Mesendoderm (in vitro differentiated cells): ENCODE results near the gene IL2.

ENCODE experiments used
- DNase-seq: peaks from one replicate; pipeline ENCODE4 v3.0.0; 2013
- H2AK5ac ChIP-seq: 2 replicates; pipeline ENCODE4 v1.6.1; 2013; ENCODE audit warnings: low read length, inconsistent platforms
- H2BK120ac ChIP-seq: 2 replicates; pipeline ENCODE4 v1.6.1; 2013; ENCODE audit warnings: low read depth, mild to moderate bottlenecking, low read length, moderate library complexity, mixed read lengths
- H2BK15ac ChIP-seq: replicated peaks from 2 replicates; pipeline ENCODE4 v1.6.1; 2013; ENCODE audit warnings: low read depth, mild to moderate bottlenecking, moderate library complexity
- H2BK5ac ChIP-seq: 2 replicates; pipeline ENCODE4 v1.6.1; 2013; ENCODE audit warnings: low read length, inconsistent platforms
- H3K18ac ChIP-seq: 2 replicates; pipeline ENCODE4 v1.6.1; 2013; ENCODE audit warnings: mild to moderate bottlenecking, low read length, mixed read lengths
- H3K23ac ChIP-seq: one replicate; pipeline ENCODE4 v1.6.1; 2013; ENCODE audit warnings: low read length
- H3K27ac ChIP-seq: 2 replicates; pipeline ENCODE4 v1.5.1; 2013; ENCODE audit warnings: low read depth, mild to moderate bottlenecking, inconsistent platforms, low read length, moderate library complexity
- H3K27me3 ChIP-seq: 2 replicates; pipeline ENCODE4 v1.6.1; 2013; ENCODE audit warnings: low read length, control low read depth, mild to moderate bottlenecking, inconsistent platforms; ENCODE audit not compliant: insufficient read depth, poor library complexity
- H3K36me3 ChIP-seq: 2 replicates; pipeline ENCODE4 v1.6.1; 2013; ENCODE audit warnings: low read length, inconsistent platforms; ENCODE audit not compliant: control insufficient read depth, insufficient read depth
- H3K4ac ChIP-seq: one replicate; pipeline ENCODE4 v1.6.1; 2013; ENCODE audit warnings: low read depth, mild to moderate bottlenecking, low read length, moderate library complexity
- H3K4me1 ChIP-seq: 2 replicates; pipeline ENCODE4 v1.6.1; 2013; ENCODE audit warnings: low read depth, low read length, inconsistent platforms; ENCODE audit not compliant: control insufficient read depth
- H3K4me2 ChIP-seq: 2 replicates; pipeline ENCODE4 v1.6.1; 2013; ENCODE audit warnings: low read length
- H3K4me3 ChIP-seq: 2 replicates; pipeline ENCODE4 v1.5.1; 2013; ENCODE audit warnings: mild to moderate bottlenecking, low read length
- H3K56ac ChIP-seq: one replicate; pipeline ENCODE4 v1.6.1; 2013; ENCODE audit warnings: low read length
- H3K79me1 ChIP-seq: 2 replicates; pipeline ENCODE4 v1.6.1; 2013; ENCODE audit warnings: low read length, inconsistent platforms
- H3K79me2 ChIP-seq: 2 replicates; pipeline ENCODE4 v1.6.1; 2013; ENCODE audit warnings: mild to moderate bottlenecking, low read length; ENCODE audit not compliant: control insufficient read depth, insufficient read depth
- H3K9ac ChIP-seq: 2 replicates; pipeline ENCODE4 v1.6.1; 2013; ENCODE audit warnings: low read length, inconsistent platforms
- H4K5ac ChIP-seq: one replicate; pipeline ENCODE4 v1.6.1; 2013; ENCODE audit warnings: low read length
- H4K8ac ChIP-seq: one replicate; pipeline ENCODE4 v1.6.1; 2013; ENCODE audit warnings: low read depth, mild to moderate bottlenecking, control low read depth, low read length, moderate library complexity
- WGBS: extraction: QIAGEN DNeasy Blood & Tissue Kit; methylation state at CpG from one replicate; pipeline ENCODE4 v1.1.7; 2013; ENCODE audit warnings: low lambda C conversion rate, missing lambda C conversion rate; ENCODE audit not compliant: insufficient coverage; ENCODE audit errors: extremely low coverage; 5-methylcytosine and 5-hydroxymethylcytosine counted together

Gene IL2

DNA sequence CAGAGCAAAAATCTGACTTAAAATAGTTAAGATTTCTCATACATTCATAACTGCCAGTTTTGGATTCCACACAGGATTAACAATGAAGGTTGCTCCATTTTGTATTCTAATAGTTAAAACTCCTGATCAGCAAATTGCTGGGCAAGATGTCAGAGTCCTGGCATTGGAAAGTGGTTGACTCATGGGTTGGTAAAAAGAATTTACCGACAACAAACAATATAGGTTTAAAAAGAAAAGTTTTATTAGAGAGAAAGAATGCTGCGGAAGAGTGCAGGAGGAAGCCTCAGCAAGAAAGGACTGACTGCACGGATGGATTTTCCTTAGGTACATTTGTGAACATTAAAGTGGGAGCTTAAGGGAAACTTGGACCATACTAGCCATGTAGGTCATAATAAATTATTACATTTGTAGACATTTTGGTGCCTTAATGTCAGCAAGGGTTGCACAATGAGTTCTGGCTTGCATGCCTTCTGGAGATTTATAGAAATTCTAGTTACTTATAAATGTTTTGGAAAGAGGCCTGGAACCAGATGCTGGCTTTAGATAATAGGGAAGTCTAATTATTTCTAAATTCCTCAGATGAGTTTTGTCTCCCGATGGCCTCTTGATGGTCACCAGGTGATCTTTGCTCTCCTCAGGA lies 25.4 kb upstream of the IL2 start:
- no peak overlapping the region for H4K5ac ChIP-seq
- H3K18ac ChIP-seq = no peak overlapping the region
- H2AK5ac ChIP-seq = no peak overlapping the region
- no CpG with 5 or more reads among the region's 4 CpGs for WGBS
- H2BK5ac ChIP-seq = no peak overlapping the region
- H3K27me3 ChIP-seq = no peaks in the 10 kb centered on the region
- H3K4me2 ChIP-seq = no peak overlapping the region
- no peak overlapping the region for H4K8ac ChIP-seq
- no peak overlapping the region for H2BK15ac ChIP-seq
- no peak overlapping the region for H3K4ac ChIP-seq
- H3K56ac ChIP-seq = no peak overlapping the region
- H3K9ac ChIP-seq = no peak overlapping the region
- no peaks in the 10 kb centered on the region for H3K79me1 ChIP-seq
- H3K79me2 ChIP-seq = no peaks in the 10 kb centered on the region
- no peak overlapping the region for H3K27ac ChIP-seq
- no peaks in the 10 kb centered on the region for H3K36me3 ChIP-seq
- DNase-seq = no peak
- no peak overlapping the region for H3K23ac ChIP-seq
- H2BK120ac ChIP-seq = no peak overlapping the region
- no peaks in the 10 kb centered on the region for H3K4me1 ChIP-seq
- no peak overlapping the region for H3K4me3 ChIP-seq

DNA sequence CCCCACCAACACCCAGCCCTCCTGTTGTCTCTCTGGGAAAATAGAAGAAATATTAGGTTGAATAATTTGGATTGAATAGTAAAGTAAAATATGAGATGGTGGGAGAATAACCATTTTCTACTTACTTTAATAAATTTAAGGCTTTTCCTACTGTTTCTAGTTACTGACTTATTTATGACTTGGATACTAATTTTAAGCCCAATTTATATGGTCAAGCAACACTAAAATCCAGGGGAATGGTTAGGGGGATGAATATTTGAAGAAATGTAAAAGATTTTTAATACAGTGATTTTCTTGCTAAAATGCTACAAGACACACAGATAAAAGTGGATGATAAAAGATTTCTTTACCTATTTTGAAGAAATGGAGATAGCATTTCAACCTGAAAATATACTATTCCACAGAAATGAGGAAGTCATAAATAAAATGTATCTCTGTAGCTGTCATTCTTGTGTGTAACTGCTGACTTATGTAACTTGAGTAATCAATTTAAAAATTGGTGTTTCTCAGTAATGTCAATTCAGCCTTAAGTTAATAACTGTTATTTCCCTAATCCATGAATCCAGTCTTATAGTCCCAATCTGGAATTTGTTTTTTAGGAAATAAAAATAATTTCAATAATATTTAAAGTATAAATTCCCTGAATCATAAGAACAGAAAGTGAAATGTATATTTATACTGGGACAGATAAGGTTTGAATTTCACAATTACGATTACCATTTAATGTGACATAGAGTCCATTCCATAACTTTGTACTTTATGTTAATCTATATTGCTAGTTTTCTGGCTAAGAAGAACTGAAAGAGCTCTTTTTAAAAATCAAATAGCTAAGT lies 24.3 kb upstream of the IL2 start:
- Histone ChIP-seq H3K4me2 (no peak overlapping the region), H2AK5ac (no peak overlapping the region), H3K36me3 (no peaks in the 10 kb centered on the region), H3K9ac (no peak overlapping the region), H3K79me2 (no peaks in the 10 kb centered on the region), H3K4me1 (no peaks in the 10 kb centered on the region), H3K27me3 (no peaks in the 10 kb centered on the region), H4K8ac (no peak overlapping the region), H2BK120ac (no peak overlapping the region), H4K5ac (no peak overlapping the region), H3K23ac (no peak overlapping the region), H3K79me1 (no peaks in the 10 kb centered on the region), H3K56ac (no peak overlapping the region), H3K4me3 (no peak overlapping the region), H2BK15ac (no peak overlapping the region), H2BK5ac (no peak overlapping the region), H3K18ac (no peak overlapping the region), H3K27ac (no peak overlapping the region), H3K4ac (no peak overlapping the region)
- no CpG with 5 or more reads among the region's 1 CpG for WGBS
- no peak for DNase-seq

DNA sequence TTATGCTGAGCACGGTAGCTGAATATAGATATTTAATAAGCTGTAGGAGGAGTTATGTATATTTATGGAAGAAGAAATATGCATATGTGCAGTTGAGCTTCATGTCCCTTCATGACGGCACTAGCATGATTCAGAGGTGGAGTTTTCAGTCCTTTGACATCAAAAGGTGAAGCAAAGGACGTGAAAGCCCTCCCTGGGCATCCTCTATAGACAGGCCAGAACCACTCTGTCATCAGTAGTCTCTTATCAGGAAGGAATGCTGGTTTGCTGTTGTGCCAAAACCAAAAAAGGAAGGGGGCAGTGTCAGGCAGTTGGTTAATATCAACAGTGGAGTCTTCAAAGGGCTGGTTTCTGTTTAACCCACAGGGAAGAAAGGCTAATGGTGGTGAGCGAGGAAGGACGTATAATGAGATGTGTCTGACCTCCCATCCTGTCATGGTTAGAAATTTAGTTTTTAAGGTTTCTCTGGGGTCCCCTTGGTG lies 23.5 kb upstream of the IL2 start:
- no peaks in the 10 kb centered on the region for H3K79me2 ChIP-seq
- no peak overlapping the region for H3K56ac ChIP-seq
- H4K5ac ChIP-seq = no peak overlapping the region
- no peak overlapping the region for H3K4me3 ChIP-seq
- H3K4ac ChIP-seq = no peak overlapping the region
- H3K4me1 ChIP-seq = no peaks in the 10 kb centered on the region
- WGBS = no CpG with 5 or more reads among the region's 5 CpGs
- H3K27me3 ChIP-seq = no peaks in the 10 kb centered on the region
- H2BK5ac ChIP-seq = no peak overlapping the region
- H2BK15ac ChIP-seq = no peak overlapping the region
- H3K18ac ChIP-seq = no peak overlapping the region
- H2AK5ac ChIP-seq = no peak overlapping the region
- H3K9ac ChIP-seq = no peak overlapping the region
- H3K36me3 ChIP-seq = no peaks in the 10 kb centered on the region
- no peak overlapping the region for H4K8ac ChIP-seq
- peak; percentile 62 for DNase-seq
- H2BK120ac ChIP-seq = no peak overlapping the region
- no peak overlapping the region for H3K27ac ChIP-seq
- H3K79me1 ChIP-seq = no peaks in the 10 kb centered on the region
- no peak overlapping the region for H3K23ac ChIP-seq
- H3K4me2 ChIP-seq = no peak overlapping the region

DNA sequence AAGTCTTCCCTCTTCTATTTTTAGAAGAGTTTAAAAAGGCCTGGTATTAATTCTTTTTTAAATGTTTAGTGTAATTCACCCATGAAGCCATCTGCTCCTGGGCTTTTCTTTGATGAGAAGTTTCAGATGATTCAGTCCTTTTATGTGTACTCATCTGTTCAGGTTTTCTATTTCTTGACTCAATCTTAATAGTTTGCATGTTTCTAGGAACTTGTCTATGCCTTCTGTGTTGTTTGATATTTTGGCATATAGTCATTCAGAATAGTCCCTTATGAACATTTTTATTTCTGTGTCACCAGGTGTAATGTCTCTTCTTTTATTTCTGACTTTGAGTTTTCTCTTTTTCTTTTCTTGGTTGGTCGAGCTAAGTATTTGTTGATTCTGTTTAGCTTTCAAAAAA lies 20.2 kb upstream of the IL2 start:
- Histone ChIP-seq H3K18ac (no peak overlapping the region), H3K4me1 (no peaks in the 10 kb centered on the region), H3K27ac (no peak overlapping the region), H4K5ac (no peak overlapping the region), H3K79me1 (no peaks in the 10 kb centered on the region), H3K4ac (no peak overlapping the region), H2AK5ac (no peak overlapping the region), H4K8ac (no peak overlapping the region), H3K23ac (no peak overlapping the region), H3K27me3 (no peaks in the 10 kb centered on the region), H3K79me2 (no peaks in the 10 kb centered on the region), H3K56ac (no peak overlapping the region), H3K36me3 (no peaks in the 10 kb centered on the region), H2BK5ac (no peak overlapping the region), H2BK15ac (no peak overlapping the region), H3K9ac (no peak overlapping the region), H3K4me3 (no peak overlapping the region), H2BK120ac (no peak overlapping the region), H3K4me2 (no peak overlapping the region)
- DNase-seq = no peak
- WGBS = no CpG with 5 or more reads among the region's 1 CpG

DNA sequence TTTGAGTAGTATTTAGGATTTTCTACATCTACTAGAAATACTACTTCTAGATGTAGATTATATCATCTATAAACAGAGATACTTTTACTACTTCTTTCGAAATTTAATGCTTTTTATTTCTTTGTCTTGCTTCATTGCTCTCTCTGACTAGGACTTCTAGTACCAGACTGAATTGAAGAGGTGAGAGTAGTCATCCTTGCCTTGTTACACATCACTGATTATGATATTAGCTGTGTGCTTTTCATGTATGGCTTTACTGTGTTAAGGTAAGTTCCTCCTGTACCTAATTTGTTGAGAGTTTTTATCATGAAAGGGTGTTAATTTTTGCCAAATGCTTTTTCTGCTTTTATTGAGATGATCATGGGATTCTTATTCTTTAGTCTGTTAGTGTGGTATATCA lies 19.6 kb upstream of the IL2 start:
- Histone ChIP-seq H3K9ac (no peak overlapping the region), H3K79me2 (no peaks in the 10 kb centered on the region), H2AK5ac (no peak overlapping the region), H3K23ac (no peak overlapping the region), H2BK15ac (no peak overlapping the region), H4K5ac (no peak overlapping the region), H3K27me3 (no peaks in the 10 kb centered on the region), H4K8ac (no peak overlapping the region), H3K56ac (no peak overlapping the region), H3K79me1 (no peaks in the 10 kb centered on the region), H3K27ac (no peak overlapping the region), H2BK120ac (no peak overlapping the region), H3K4me2 (no peak overlapping the region), H3K18ac (no peak overlapping the region), H2BK5ac (no peak overlapping the region), H3K4ac (no peak overlapping the region), H3K4me1 (no peaks in the 10 kb centered on the region), H3K36me3 (no peaks in the 10 kb centered on the region), H3K4me3 (no peak overlapping the region)
- no CpG with 5 or more reads among the region's 1 CpG for WGBS
- DNase-seq = no peak
